Breast epithelium (tissue), 3 donors: Measurements from ENCODE around the gene CAB39.

Experiments
- POLR2A ChIP-seq: fragments of 450-650 bp; IDR thresholded peaks from one replicate; pipeline ENCODE4 v1.6.1; 2016; ENCODE audit warnings: antibody characterized with exemption, mild to moderate bottlenecking, moderate library complexity
- POLR2AphosphoS5 ChIP-seq, 3 donors: sonication (generic); formaldehyde crosslinking; IDR thresholded peaks; one replicate each; pipeline ENCODE4 v1.6.1; 2017; ENCODE audit warnings: antibody characterized with exemption in 3 of 3

DNA sequence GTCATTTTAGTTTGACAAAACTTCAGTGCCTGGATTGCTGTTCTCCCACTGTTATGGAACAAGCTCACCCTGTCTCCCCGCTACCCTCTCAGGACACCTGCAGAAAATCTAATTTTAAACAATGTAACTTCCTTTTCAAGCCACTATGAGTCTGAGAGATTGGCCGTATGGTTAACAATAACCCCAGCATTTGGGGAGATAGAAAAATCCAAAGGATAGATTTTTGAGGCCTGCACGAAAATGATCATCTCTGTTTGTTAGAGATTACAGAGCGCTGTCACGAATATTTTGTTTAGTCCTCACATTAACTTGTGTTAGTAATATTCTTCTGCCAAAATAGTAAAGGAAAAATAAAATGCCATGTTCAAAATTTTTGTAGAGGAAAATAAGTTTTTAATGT is 24.7 kb downstream of the CAB39 start:
- TF ChIP-seq POLR2A = no peak
- no peak for TF ChIP-seq POLR2AphosphoS5 (IDR thresholded peaks at IDR 0.05)
